OCI-LY7 (cell line): ENCODE data around the gene AFF3. TPM values are rescaled to one million over a fixed set of nuclear protein-coding genes. Genes with fewer than 3 reads are reported as not detected.

Experiments used
- BruUV-seq: library from RNA; stranded (reverse); fragments of 400-500 nt; replicated peaks from 2 replicates; lab custom pipeline; 2021; lab: Mats Ljungman, UMichigan
- CTCF ChIA-PET: fragments of 300-600 bp; sonication (Branson Sonifier 250); formaldehyde crosslinking; loops from one replicate; lab custom pipeline; 2022; ENCODE audit warnings: antibody characterized with exemption; ENCODE audit not compliant: unreplicated experiment; lab: Charles Lee
- POLR2A ChIA-PET: fragments of 300-600 bp; sonication (Branson Sonifier 250); formaldehyde crosslinking; loops from one replicate; lab custom pipeline; 2022; ENCODE audit warnings: antibody characterized with exemption; lab: Charles Lee
- DNase-seq: peaks from one replicate; pipeline ENCODE4 v3.0.0-alpha.2; 2015; ENCODE audit warnings: low spot score
- H2AFZ ChIP-seq: fragments of 200-600 bp; sonication (generic), shearing (Covaris generic); 2 replicates; pipeline ENCODE4 v1.6.1; 2014; ENCODE audit warnings: mild to moderate bottlenecking, antibody characterized with exemption, low read length, moderate library complexity
- H3K27ac ChIP-seq: fragments of 200-600 bp; sonication (generic); 2 replicates; pipeline ENCODE4 v1.5.1; 2014; ENCODE audit warnings: mixed run types, low read depth, mild to moderate bottlenecking, moderate library complexity, low read length, inconsistent platforms; ENCODE audit not compliant: poor library complexity, severe bottlenecking
- H3K36me3 ChIP-seq: fragments of 200-600 bp; sonication (generic); 2 replicates; pipeline ENCODE4 v1.6.1; 2014; ENCODE audit warnings: mild to moderate bottlenecking, antibody characterized with exemption, low read length, moderate library complexity, mixed read lengths; ENCODE audit not compliant: insufficient read depth
- H3K4me1 ChIP-seq: fragments of 200-600 bp; sonication (generic); 2 replicates; pipeline ENCODE4 v1.5.1; 2014; ENCODE audit warnings: mild to moderate bottlenecking, low read length; ENCODE audit not compliant: insufficient read depth, poor library complexity, severe bottlenecking
- H3K4me2 ChIP-seq: fragments of 200-600 bp; sonication (generic); 2 replicates; pipeline ENCODE4 v1.6.1; 2014; ENCODE audit warnings: mild to moderate bottlenecking, low read length
- H3K4me3 ChIP-seq: fragments of 200-600 bp; sonication (generic); 2 replicates; pipeline ENCODE4 v1.5.1; 2014; ENCODE audit warnings: mild to moderate bottlenecking, low read depth, low read length; ENCODE audit not compliant: poor library complexity, severe bottlenecking
- H3K79me2 ChIP-seq: fragments of 200-600 bp; sonication (generic); 2 replicates; pipeline ENCODE4 v1.6.1; 2016; ENCODE audit warnings: low read depth, mild to moderate bottlenecking, low read length, moderate library complexity, mixed read lengths; ENCODE audit not compliant: insufficient read depth
- H3K9me2 ChIP-seq: fragments of 200-600 bp; sonication (generic); 2 replicates; pipeline ENCODE4 v1.6.1; 2016; ENCODE audit warnings: mild to moderate bottlenecking, low read length, mixed read lengths; ENCODE audit not compliant: insufficient read depth
- H3K9me3 ChIP-seq: fragments of 200-600 bp; sonication (generic); 2 replicates; pipeline ENCODE4 v1.6.1; 2014; ENCODE audit warnings: mild to moderate bottlenecking, mixed run types, low read length, mixed read lengths
- H4K20me1 ChIP-seq: fragments of 200-600 bp; sonication (generic); 2 replicates; pipeline ENCODE4 v1.6.1; 2014; ENCODE audit warnings: mild to moderate bottlenecking, antibody characterized with exemption, low read length, moderate library complexity, mixed read lengths; ENCODE audit not compliant: insufficient read depth
- EZH2phosphoT487 ChIP-seq: fragments of 200-600 bp; sonication (generic); IDR thresholded peaks from 2 replicates; pipeline ENCODE4 v1.6.1; 2018; ENCODE audit warnings: low read depth, borderline replicate concordance, mild to moderate bottlenecking, mixed run types, antibody characterized with exemption, low read length, moderate library complexity, mixed read lengths
- intact Hi-C: fragments of 100-400 bp; cut with micrococcal nuclease; formaldehyde crosslinking; loops from one replicate; pipeline ENCODE4 v1.10.0; 2022; ENCODE audit not compliant: unreplicated experiment
- total RNA-seq, 2 experiments: library from RNA; depleted of rRNA in 1 of 2; stranded (reverse); fragments of >200 nt in 1 of 2; shearing (Covaris generic) in 1 of 2; gene quantifications; 2 replicates each; pipeline ENCODE4 v1.2.3, GENCODE V29; 2014 to 2022
- TF ChIP-seq, protein P1 (sequence below): fragments of 200-600 bp; sonication (generic); conservative IDR thresholded peaks from 2 replicates; pipeline ENCODE4 v1.5.1; 2014; ENCODE audit warnings: mild to moderate bottlenecking, antibody characterized with exemption, low read length, moderate library complexity, mixed read lengths

Gene AFF3
- total RNA-seq, 2 experiments from 2014 or later: 131 to 133 TPM

DNA sequence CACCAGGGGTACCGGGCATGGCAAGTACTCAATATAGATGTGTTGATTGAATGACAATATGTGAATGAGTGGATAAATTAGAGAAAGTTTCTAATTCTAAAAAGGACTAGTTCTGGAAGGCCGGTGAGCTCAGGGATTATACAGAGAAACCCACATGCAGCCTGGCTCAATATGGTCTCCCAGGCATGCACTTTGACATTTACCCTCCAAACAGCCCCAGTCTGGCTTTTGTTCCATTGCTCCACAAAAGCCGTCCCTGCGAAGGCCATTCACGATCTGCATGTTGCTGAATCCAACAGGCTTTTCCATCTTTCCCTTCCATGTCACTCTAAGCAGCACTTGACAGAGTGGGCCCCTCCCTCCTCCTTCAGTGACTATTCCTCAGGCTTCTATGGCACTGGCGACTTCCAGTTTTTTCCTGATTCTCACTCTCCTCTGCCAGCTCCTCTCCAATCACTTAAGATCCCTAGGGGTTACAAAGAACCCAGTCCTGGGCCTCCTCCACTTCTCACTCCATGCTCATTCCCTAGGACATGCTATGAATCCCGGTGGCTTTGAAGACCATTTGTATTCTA lies 266.7 kb downstream of the AFF3 start:
- POLR2A ChIA-PET: no interaction called here
- Histone ChIP-seq H4K20me1 (no peaks in the 10 kb centered on the region), H3K36me3 (peaks cover 12% of the 10 kb centered on the region; the same call in 1 of the 2 replicates), H3K27ac (no peak overlapping the region), H3K79me2 (peaks cover 16% of the 10 kb centered on the region; the same call in 1 of the 2 replicates), H3K9me2 (no peaks in the 10 kb centered on the region), H3K4me1 (peaks cover 46% of the 10 kb centered on the region), H2AFZ (no peak overlapping the region), H3K9me3 (no peaks in the 10 kb centered on the region), H3K4me2 (no peak overlapping the region), H3K4me3 (no peak overlapping the region)
- intact Hi-C loops: no loop called here
- no peak for DNase-seq
- CTCF ChIA-PET: no interaction called here
- no TSS peak for BruUV-seq
- TF ChIP-seq, protein P1, sequence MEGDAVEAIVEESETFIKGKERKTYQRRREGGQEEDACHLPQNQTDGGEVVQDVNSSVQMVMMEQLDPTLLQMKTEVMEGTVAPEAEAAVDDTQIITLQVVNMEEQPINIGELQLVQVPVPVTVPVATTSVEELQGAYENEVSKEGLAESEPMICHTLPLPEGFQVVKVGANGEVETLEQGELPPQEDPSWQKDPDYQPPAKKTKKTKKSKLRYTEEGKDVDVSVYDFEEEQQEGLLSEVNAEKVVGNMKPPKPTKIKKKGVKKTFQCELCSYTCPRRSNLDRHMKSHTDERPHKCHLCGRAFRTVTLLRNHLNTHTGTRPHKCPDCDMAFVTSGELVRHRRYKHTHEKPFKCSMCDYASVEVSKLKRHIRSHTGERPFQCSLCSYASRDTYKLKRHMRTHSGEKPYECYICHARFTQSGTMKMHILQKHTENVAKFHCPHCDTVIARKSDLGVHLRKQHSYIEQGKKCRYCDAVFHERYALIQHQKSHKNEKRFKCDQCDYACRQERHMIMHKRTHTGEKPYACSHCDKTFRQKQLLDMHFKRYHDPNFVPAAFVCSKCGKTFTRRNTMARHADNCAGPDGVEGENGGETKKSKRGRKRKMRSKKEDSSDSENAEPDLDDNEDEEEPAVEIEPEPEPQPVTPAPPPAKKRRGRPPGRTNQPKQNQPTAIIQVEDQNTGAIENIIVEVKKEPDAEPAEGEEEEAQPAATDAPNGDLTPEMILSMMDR: no peak
- TF ChIP-seq EZH2phosphoT487: no peak

DNA sequence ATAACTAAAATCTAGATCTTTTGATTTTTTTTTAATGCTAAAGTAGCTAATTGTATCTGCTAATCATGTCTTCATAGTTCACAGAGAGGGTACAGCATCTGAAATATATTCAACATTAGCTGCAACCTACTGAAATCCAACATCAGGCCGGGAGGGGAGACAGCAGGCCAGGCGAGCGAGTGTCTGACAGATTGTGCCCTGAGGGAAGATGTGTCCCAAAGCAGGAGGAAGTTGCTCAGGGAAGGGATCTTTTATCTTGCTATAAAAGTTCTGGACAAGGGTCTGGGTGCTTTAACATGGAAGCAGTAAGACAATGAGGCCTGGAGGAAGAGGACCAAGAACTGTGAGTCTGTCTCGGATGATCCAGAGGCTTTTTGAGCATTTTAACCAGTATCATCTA lies 274.1 kb downstream of the AFF3 start:
- BruUV-seq: no TSS peak
- Histone ChIP-seq H3K27ac (no peak overlapping the region), H3K4me3 (no peak overlapping the region), H3K4me2 (no peak overlapping the region), H2AFZ (no peak overlapping the region), H4K20me1 (no peaks in the 10 kb centered on the region), H3K79me2 (peaks cover 8% of the 10 kb centered on the region; the same call in 1 of the 2 replicates), H3K36me3 (peaks cover 8% of the 10 kb centered on the region; the same call in 1 of the 2 replicates), H3K9me2 (no peaks in the 10 kb centered on the region), H3K4me1 (peaks cover 56% of the 10 kb centered on the region), H3K9me3 (no peaks in the 10 kb centered on the region)
- CTCF ChIA-PET: no interaction called here
- intact Hi-C loops: no loop called here
- POLR2A ChIA-PET: no interaction called here
- TF ChIP-seq EZH2phosphoT487: no peak
- TF ChIP-seq, protein P1: no peak
- no peak for DNase-seq

DNA sequence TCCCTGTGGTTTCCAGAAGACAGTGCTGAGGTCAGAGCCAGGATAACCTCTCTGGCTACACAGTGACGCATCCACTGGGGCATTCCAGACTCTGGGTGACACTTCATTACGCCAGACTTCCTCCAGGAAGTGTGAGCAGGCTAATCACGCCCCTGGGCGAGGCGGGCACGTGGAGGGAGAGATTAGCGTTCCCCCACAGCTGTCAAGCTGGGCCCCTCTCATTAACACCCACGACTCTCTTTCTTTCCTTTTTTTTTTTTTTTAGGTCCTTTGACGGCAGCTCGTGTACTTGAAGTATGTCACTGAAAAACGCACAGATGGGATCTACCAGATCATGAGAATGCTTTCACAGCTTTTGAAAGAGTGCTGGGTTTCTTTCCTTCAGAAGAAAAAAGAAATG lies 274.6 kb downstream of the AFF3 start:
- H3K4me2 ChIP-seq: no peak overlapping the region
- intact Hi-C loops: no loop called here
- no peak overlapping the region for H2AFZ ChIP-seq
- H3K9me3 ChIP-seq: no peaks in the 10 kb centered on the region
- CTCF ChIA-PET: no interaction called here
- H3K9me2 ChIP-seq: no peaks in the 10 kb centered on the region
- no peaks in the 10 kb centered on the region for H4K20me1 ChIP-seq
- BruUV-seq: no TSS peak
- H3K4me1 ChIP-seq: peaks cover 61% of the 10 kb centered on the region
- H3K79me2 ChIP-seq: peaks cover 11% of the 10 kb centered on the region; the same call in 1 of the 2 replicates
- H3K27ac ChIP-seq: no peak overlapping the region
- no peak for DNase-seq
- H3K4me3 ChIP-seq: no peak overlapping the region
- no peak for TF ChIP-seq EZH2phosphoT487
- TF ChIP-seq, protein P1: no peak
- POLR2A ChIA-PET: no interaction called here
- H3K36me3 ChIP-seq: peaks cover 8% of the 10 kb centered on the region; the same call in 1 of the 2 replicates
